Measurements from ENCODE around the gene HLA-DPA1. TPM values are rescaled to one million over a fixed set of nuclear protein-coding genes. Genes with fewer than 3 reads are reported as not detected.

The HLA-DPA1 gene
- 0.10 TPM in 1 of 5 replicates, not detected in the others for total RNA-seq (2022; extraction: Qiagen RNA extraction; ENCODE audit: low read depth)

DNA sequence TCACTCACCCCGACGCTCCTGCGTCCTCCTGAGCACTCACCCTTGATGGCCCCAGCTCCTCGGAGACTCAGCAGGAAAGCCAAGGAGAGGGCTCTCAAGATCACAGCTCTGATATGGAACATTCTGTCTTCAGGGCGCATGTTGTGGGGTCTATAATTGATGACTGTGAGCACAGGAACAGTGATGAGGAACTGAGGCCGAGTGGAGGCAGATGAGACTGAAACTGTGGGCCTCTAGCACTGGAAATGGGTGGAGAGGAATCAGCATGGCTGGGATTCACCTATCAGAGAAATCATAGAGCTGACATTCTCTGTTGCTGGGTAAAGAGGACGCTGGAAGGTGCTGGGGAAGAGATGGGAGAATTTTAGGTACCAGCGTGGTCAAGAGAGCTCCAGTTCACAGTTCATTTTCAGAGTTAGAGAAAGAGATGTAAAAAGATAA lies at the start of gene HLA-DPA1:
HLA-DPA1 (minus strand) TSS at position 219 of the 441 bp plus-strand sequence.

DNA sequence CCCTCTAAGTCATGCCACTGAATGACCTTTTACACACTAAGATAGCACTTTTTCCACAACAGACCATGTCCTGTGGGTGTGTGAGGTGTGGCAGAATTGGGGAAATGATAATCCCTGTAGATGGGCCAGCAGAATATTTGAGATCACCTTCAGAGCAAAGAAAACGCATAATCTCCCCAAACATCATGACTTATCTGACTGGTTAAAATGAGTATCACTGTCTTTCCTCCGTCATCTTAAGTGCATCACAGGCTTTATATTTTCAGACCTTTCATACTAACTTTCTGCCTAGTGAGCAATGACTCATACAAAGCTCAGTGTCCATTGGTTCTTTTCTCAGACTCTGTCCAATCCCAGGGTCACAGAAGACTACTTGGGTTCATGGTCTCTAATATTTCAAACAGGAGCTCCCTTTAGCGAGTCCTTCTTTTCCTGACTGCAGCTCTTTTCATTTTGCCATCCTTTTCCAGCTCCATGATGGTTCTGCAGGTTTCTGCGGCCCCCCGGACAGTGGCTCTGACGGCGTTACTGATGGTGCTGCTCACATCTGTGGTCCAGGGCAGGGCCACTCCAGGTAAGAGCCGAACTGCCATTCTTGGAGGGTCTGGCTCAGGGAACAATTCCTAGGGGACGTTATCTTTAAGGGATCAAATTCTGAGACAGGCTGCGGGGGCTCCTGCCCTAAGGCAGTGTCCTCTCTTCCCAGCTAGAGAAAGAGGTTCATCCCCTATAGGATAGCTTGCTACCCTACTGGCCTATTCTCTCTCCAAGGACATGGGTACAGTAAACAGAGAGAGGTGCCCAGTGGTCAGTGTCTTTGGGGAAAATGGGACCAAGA lies 2.3 kb upstream of the HLA-DPA1 start, which contains the start of gene HLA-DPB1:
HLA-DPB1 (plus strand) TSS at position 423 of the 838 bp plus-strand sequence; CDS start at position 475, 52 bp downstream.

Other genes starting within 250 kb of the HLA-DPA1 start
- gene TAP2, start 234.9 kb downstream of the HLA-DPA1 start, total RNA-seq (2022; extraction: Qiagen RNA extraction; ENCODE audit: low read depth): 15.5 to 21.9 TPM (median 20.9 TPM) in 5 replicates
- 19.1 to 25.3 TPM (median 21.4 TPM) in 5 replicates for gene PSMB8, start 229.6 kb downstream of the HLA-DPA1 start, total RNA-seq (2022; extraction: Qiagen RNA extraction; ENCODE audit: low read depth)
- gene TAP1, start 219.9 kb downstream of the HLA-DPA1 start, total RNA-seq (2022; extraction: Qiagen RNA extraction; ENCODE audit: low read depth): 27.3 to 36.0 TPM (median 34.2 TPM) in 5 replicates
- 16.5 to 22.1 TPM (median 17.2 TPM) in 5 replicates for gene PSMB9, start 219.5 kb downstream of the HLA-DPA1 start, total RNA-seq (2022; extraction: Qiagen RNA extraction; ENCODE audit: low read depth)
- gene HLA-DMB, start 132.6 kb downstream of the HLA-DPA1 start, total RNA-seq (2022; extraction: Qiagen RNA extraction; ENCODE audit: low read depth): 1.2 to 2.3 TPM (median 1.7 TPM) in 5 replicates
- gene HLA-DMA, start 120.6 kb downstream of the HLA-DPA1 start, total RNA-seq (2022; extraction: Qiagen RNA extraction; ENCODE audit: low read depth): 2.2 to 3.7 TPM (median 3.3 TPM) in 5 replicates
- gene BRD2, start 105.1 kb downstream of the HLA-DPA1 start, total RNA-seq (2022; extraction: Qiagen RNA extraction; ENCODE audit: low read depth): 130 to 163 TPM (median 144 TPM) in 5 replicates
- not detected in 5 replicates for gene HLA-DOA, start 64.1 kb downstream of the HLA-DPA1 start, total RNA-seq (2022; extraction: Qiagen RNA extraction; ENCODE audit: low read depth)
- not detected in 5 replicates for gene HLA-DPB1, start 2.3 kb upstream of the HLA-DPA1 start, total RNA-seq (2022; extraction: Qiagen RNA extraction; ENCODE audit: low read depth)
- gene COL11A2, start 118.8 kb upstream of the HLA-DPA1 start, total RNA-seq (2022; extraction: Qiagen RNA extraction; ENCODE audit: low read depth): 0.72 to 1.3 TPM (median 0.89 TPM) in 5 replicates
- 15.3 to 22.5 TPM (median 21.5 TPM) in 5 replicates for gene RXRB, start 127.0 kb upstream of the HLA-DPA1 start, total RNA-seq (2022; extraction: Qiagen RNA extraction; ENCODE audit: low read depth)
- 107 to 124 TPM (median 114 TPM) in 5 replicates for gene SLC39A7, start 127.2 kb upstream of the HLA-DPA1 start, total RNA-seq (2022; extraction: Qiagen RNA extraction; ENCODE audit: low read depth)
- 13.1 to 16.0 TPM (median 14.4 TPM) in 5 replicates for gene HSD17B8, start 131.0 kb upstream of the HLA-DPA1 start, total RNA-seq (2022; extraction: Qiagen RNA extraction; ENCODE audit: low read depth)
- gene RING1, start 134.9 kb upstream of the HLA-DPA1 start, total RNA-seq (2022; extraction: Qiagen RNA extraction; ENCODE audit: low read depth): 20.4 to 27.4 TPM (median 26.6 TPM) in 5 replicates
- 15.2 to 19.0 TPM (median 18.3 TPM) in 5 replicates for gene VPS52, start 198.2 kb upstream of the HLA-DPA1 start, total RNA-seq (2022; extraction: Qiagen RNA extraction; ENCODE audit: low read depth)
- gene RPS18, start 198.4 kb upstream of the HLA-DPA1 start, total RNA-seq (2022; extraction: Qiagen RNA extraction; ENCODE audit: low read depth): 2,439 to 2,832 TPM (median 2,552 TPM) in 5 replicates
- gene B3GALT4, start 203.5 kb upstream of the HLA-DPA1 start, total RNA-seq (2022; extraction: Qiagen RNA extraction; ENCODE audit: low read depth): 0.48 to 0.70 TPM (median 0.67 TPM) in 5 replicates
- 53.1 to 58.4 TPM (median 55.3 TPM) in 5 replicates for gene WDR46, start 215.6 kb upstream of the HLA-DPA1 start, total RNA-seq (2022; extraction: Qiagen RNA extraction; ENCODE audit: low read depth)
- gene PFDN6, start 216.0 kb upstream of the HLA-DPA1 start, total RNA-seq (2022; extraction: Qiagen RNA extraction; ENCODE audit: low read depth): 98.0 to 119 TPM (median 106 TPM) in 5 replicates
- gene RGL2, start 225.3 kb upstream of the HLA-DPA1 start, total RNA-seq (2022; extraction: Qiagen RNA extraction; ENCODE audit: low read depth): 13.2 to 15.1 TPM (median 13.8 TPM) in 5 replicates
- gene TAPBP, start 240.4 kb upstream of the HLA-DPA1 start, total RNA-seq (2022; extraction: Qiagen RNA extraction; ENCODE audit: low read depth): 40.3 to 49.1 TPM (median 44.2 TPM) in 5 replicates
- gene ZBTB22, start 244.1 kb upstream of the HLA-DPA1 start, total RNA-seq (2022; extraction: Qiagen RNA extraction; ENCODE audit: low read depth): 3.3 to 4.9 TPM (median 3.9 TPM) in 5 replicates
- 36.9 to 41.1 TPM (median 39.0 TPM) in 5 replicates for gene DAXX, start 249.3 kb upstream of the HLA-DPA1 start, total RNA-seq (2022; extraction: Qiagen RNA extraction; ENCODE audit: low read depth)